A549 (cell line): ENCODE data around the gene PIGP. TPM values are rescaled to one million over a fixed set of nuclear protein-coding genes. Genes with fewer than 3 reads are reported as not detected.

Source experiments
- ATAC-seq, 2 experiments: fragments of 200-7000 bp in 1 of 2; fragments of >200 bp in 1 of 2; cut with Nextera tagmentation in 1 of 2; cut with Tn5 transposase in 1 of 2; 3 replicates each; pipeline versions ENCODE4 v1.8.0 to v1.9.1; 2018 to 2020; ENCODE audit warnings: mild to moderate bottlenecking in 1 of 2, moderate library complexity in 1 of 2
- CTCF ChIA-PET: fragments of 300-600 bp; sonication (Branson Sonifier 250); formaldehyde crosslinking; extraction: SDS; loops from one replicate; lab custom pipeline; 2021; ENCODE audit warnings: antibody characterized with exemption, inconsistent platforms; lab: Yijun Ruan, JAX
- POLR2A ChIA-PET: fragments of 350-600 bp; formaldehyde crosslinking; extraction: SDS; loops from one replicate; lab custom pipeline; 2021; ENCODE audit warnings: antibody characterized with exemption, inconsistent platforms; lab: Yijun Ruan, JAX
- DNase-seq, 2 experiments: peaks; one replicate each; pipeline versions ENCODE4 v3.0.0 to v3.0.0-alpha.2; 2011 to 2016; ENCODE audit warnings: low read depth in 1 of 2, low spot score in 1 of 2
- FAIRE-seq: peaks from 2 replicates; lab custom pipeline; 2011; peaks lifted over from hg19 to GRCh38; lab: Jason Lieb, UNC
- H3K27ac ChIP-seq, 2 experiments: fragments of >200 bp; sonication (Bioruptor Twin); formaldehyde crosslinking; 3 replicates each; pipeline ENCODE4 v1.5.1; 2016 to 2017
- H3K4me1 ChIP-seq: fragments of >200 bp; sonication (Bioruptor Twin); formaldehyde crosslinking; 3 replicates; pipeline ENCODE4 v1.6.1; 2016
- H3K4me2 ChIP-seq: fragments of >200 bp; sonication (Bioruptor Twin); formaldehyde crosslinking; 3 replicates; pipeline ENCODE4 v1.6.1; 2016
- H3K4me3 ChIP-seq: fragments of >200 bp; sonication (Bioruptor Twin); formaldehyde crosslinking; 3 replicates; pipeline ENCODE4 v1.5.1; 2016
- H3K9me3 ChIP-seq: fragments of >200 bp; sonication (Bioruptor Twin); formaldehyde crosslinking; 3 replicates; pipeline ENCODE4 v1.6.1; 2016
- BHLHE40 ChIP-seq: IDR thresholded peaks from 2 replicates; pipeline ENCODE4 v1.6.1; 2012; ENCODE audit warnings: low read depth, low read length, inconsistent platforms
- CBX2 ChIP-seq: fragments of 200-600 bp; sonication (generic); IDR thresholded peaks from 2 replicates; pipeline ENCODE4 v1.6.1; 2016; ENCODE audit warnings: low read depth, mild to moderate bottlenecking, borderline replicate concordance
- CBX8 ChIP-seq: fragments of 200-600 bp; sonication (generic); IDR thresholded peaks from 2 replicates; pipeline ENCODE4 v1.6.1; 2016
- CEBPB ChIP-seq, 2 experiments: fragments of >200 bp in 1 of 2; sonication (Bioruptor Twin) in 1 of 2; formaldehyde crosslinking in 1 of 2; IDR thresholded peaks; 2 replicates each; pipeline ENCODE4 v1.6.1; 2012 to 2016
- EHF ChIP-seq: fragments of 250-450 bp; sonication (Bioruptor Pico); IDR thresholded peaks from 2 replicates; pipeline ENCODE4 v1.5.0; 2020; ENCODE audit warnings: mild to moderate bottlenecking
- EHMT2 ChIP-seq: fragments of 200-600 bp; sonication (generic); IDR thresholded peaks from 2 replicates; pipeline ENCODE4 v1.6.1; 2016; ENCODE audit warnings: antibody characterized with exemption, low read depth, mild to moderate bottlenecking, moderate library complexity
- ESRRA ChIP-seq: fragments of 150-350 bp; IDR thresholded peaks from 2 replicates; pipeline ENCODE4 v1.6.1; 2014; ENCODE audit warnings: mild to moderate bottlenecking, low read length, borderline replicate concordance
- HEYL ChIP-seq: fragments of 250-450 bp; sonication (Bioruptor Pico); IDR thresholded peaks from 2 replicates; pipeline ENCODE4 v1.8.0; 2021; ENCODE audit warnings: mild to moderate bottlenecking, moderate library complexity
- HOXB13 ChIP-seq: fragments of 250-450 bp; sonication (Bioruptor Pico); IDR thresholded peaks from 2 replicates; pipeline ENCODE4 v1.5.0; 2020; ENCODE audit warnings: low read depth, mild to moderate bottlenecking, moderate library complexity
- HOXB5 ChIP-seq: fragments of 250-450 bp; sonication (Bioruptor Pico); IDR thresholded peaks from 2 replicates; pipeline ENCODE4 v1.5.0; 2020; ENCODE audit warnings: mild to moderate bottlenecking, moderate library complexity
- JUNB ChIP-seq: fragments of >200 bp; sonication (Bioruptor Twin); formaldehyde crosslinking; IDR thresholded peaks from 2 replicates; pipeline ENCODE4 v1.6.1; 2016
- KDM1A ChIP-seq: fragments of 200-600 bp; sonication (generic); IDR thresholded peaks from 2 replicates; pipeline ENCODE4 v1.6.1; 2016; ENCODE audit warnings: low read depth, mild to moderate bottlenecking
- MAFK ChIP-seq: fragments of 450-650 bp; IDR thresholded peaks from 2 replicates; pipeline ENCODE4 v1.6.1; 2014; ENCODE audit not compliant: partially characterized antibody
- NR3C1 ChIP-seq: fragments of >200 bp; sonication (Bioruptor Twin); formaldehyde crosslinking; IDR thresholded peaks from 3 replicates; pipeline ENCODE4 v1.6.1; 2017
- PHF8 ChIP-seq: fragments of 200-600 bp; sonication (generic); IDR thresholded peaks from 2 replicates; pipeline ENCODE4 v1.6.1; 2016; ENCODE audit warnings: low read depth, mild to moderate bottlenecking, antibody characterized with exemption, moderate library complexity, borderline replicate concordance
- POLR2A ChIP-seq: IDR thresholded peaks from 2 replicates; pipeline ENCODE4 v1.6.1; 2012; ENCODE audit warnings: mild to moderate bottlenecking, low read length
- REST ChIP-seq: fragments of 200-600 bp; sonication (generic); IDR thresholded peaks from 2 replicates; pipeline ENCODE4 v1.6.1; 2016; ENCODE audit warnings: antibody characterized with exemption, mild to moderate bottlenecking, moderate library complexity
- SREBF2 ChIP-seq: fragments of 450-650 bp; IDR thresholded peaks from 2 replicates; pipeline ENCODE4 v1.6.1; 2014; ENCODE audit warnings: mild to moderate bottlenecking, moderate library complexity
- TFCP2L1 ChIP-seq: fragments of 250-450 bp; sonication (Bioruptor Pico); IDR thresholded peaks from 2 replicates; pipeline ENCODE4 v1.5.0; 2021; ENCODE audit warnings: mild to moderate bottlenecking
- TP53 ChIP-seq: fragments of 250-450 bp; sonication (Bioruptor Pico); IDR thresholded peaks from 2 replicates; pipeline ENCODE4 v1.5.0; 2021; ENCODE audit warnings: mild to moderate bottlenecking, moderate library complexity
- ZC3H11A ChIP-seq: fragments of 450-650 bp; IDR thresholded peaks from 2 replicates; pipeline ENCODE4 v1.6.1; 2014; ENCODE audit warnings: antibody characterized with exemption, mild to moderate bottlenecking
- WGBS: methylation state at CpG from one replicate; pipeline ENCODE4 v1.1.6; 2017; ENCODE audit errors: missing lambda C conversion rate; 5-methylcytosine and 5-hydroxymethylcytosine counted together
- polyA plus RNA-seq, 4 experiments: library from polyadenylated mRNA; depleted of rRNA in 3 of 4; stranded (reverse); fragments of >200 nt; fragmentation: RNase III in 1 of 4; extraction: RNeasy Plus Mini Kit Qiagen cat#74134 plus additional on column Dnase treatment in 1 of 4; gene quantifications; 2 replicates in 3 of 4; 3 replicates in 1 of 4; pipeline ENCODE4 v1.2.3, GENCODE V29; 2011 to 2017
- TF ChIP-seq, protein P1 (sequence below): fragments of >200 bp; sonication (Bioruptor Twin); formaldehyde crosslinking; IDR thresholded peaks from 3 replicates; pipeline ENCODE4 v1.6.1; 2016
- TF ChIP-seq, protein P2 (sequence below): fragments of 250-450 bp; sonication (Bioruptor Pico); IDR thresholded peaks from 2 replicates; pipeline ENCODE4 v1.5.0; 2021; ENCODE audit warnings: mild to moderate bottlenecking, moderate library complexity, borderline replicate concordance

Gene PIGP
- polyA plus RNA-seq, 2 of the 4 experiments (the other 2 are of a cell fraction): 14.8 to 49.5 TPM

- Histone ChIP-seq H3K9me3 (no peaks in the 10 kb centered on the region), H3K4me3 (no peak overlapping the region), H3K4me2 (no peak overlapping the region), H3K27ac (no peak overlapping the region), H3K4me1 (peaks cover 15% of the 10 kb centered on the region)
- DNase-seq: no peak
- TF ChIP-seq CEBPB (IDR thresholded peaks at IDR 0.05): peak in 1 of 2 experiments; percentile 22; a peak in 2 of 4 replicates
- TF ChIP-seq, protein P1, sequence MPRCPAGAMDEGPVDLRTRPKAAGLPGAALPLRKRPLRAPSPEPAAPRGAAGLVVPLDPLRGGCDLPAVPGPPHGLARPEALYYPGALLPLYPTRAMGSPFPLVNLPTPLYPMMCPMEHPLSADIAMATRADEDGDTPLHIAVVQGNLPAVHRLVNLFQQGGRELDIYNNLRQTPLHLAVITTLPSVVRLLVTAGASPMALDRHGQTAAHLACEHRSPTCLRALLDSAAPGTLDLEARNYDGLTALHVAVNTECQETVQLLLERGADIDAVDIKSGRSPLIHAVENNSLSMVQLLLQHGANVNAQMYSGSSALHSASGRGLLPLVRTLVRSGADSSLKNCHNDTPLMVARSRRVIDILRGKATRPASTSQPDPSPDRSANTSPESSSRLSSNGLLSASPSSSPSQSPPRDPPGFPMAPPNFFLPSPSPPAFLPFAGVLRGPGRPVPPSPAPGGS: no peak
- POLR2A ChIA-PET: no interaction called here
- no peak for ATAC-seq
- CTCF ChIA-PET: interaction anchor here (0.7 to 4.6 kb wide), 5 partner anchors 71 to 107 kb away, joined by 3 to 38 read pairs (median 3); no protein-coding TSS in a partner anchor
- FAIRE-seq: no peak
Measured at GRCh38 chr21:37082856-37083528, 10.1 kb upstream of the PIGP start.

GRCh38 chr21:37082375-37082774 lies 9.5 kb upstream of the PIGP start:
- CTCF ChIA-PET: interaction anchor here (0.6 to 1.6 kb wide), 5 partner anchors 10 to 106 kb away, joined by 3 to 4 read pairs (median 3); no protein-coding TSS in a partner anchor
- POLR2A ChIA-PET: no interaction called here
- Histone ChIP-seq H3K4me2 (no peak overlapping the region), H3K27ac (no peak overlapping the region), H3K4me1 (peaks cover 13% of the 10 kb centered on the region), H3K4me3 (no peak overlapping the region), H3K9me3 (no peaks in the 10 kb centered on the region)
- ATAC-seq (no peak), DNase-seq (no peak), FAIRE-seq (no peak)
- WGBS: 90% methylated on average over 1 of the region's 1 CpG
- TF ChIP-seq KDM1A (no peak), HOXB13 (no peak), ESRRA (no peak), TFCP2L1 (CRISPR knock-in tag) (no peak), POLR2A (no peak), HEYL (no peak), EHF (CRISPR knock-in tag) (no peak), REST (no peak), SREBF2 (no peak)

DNA sequence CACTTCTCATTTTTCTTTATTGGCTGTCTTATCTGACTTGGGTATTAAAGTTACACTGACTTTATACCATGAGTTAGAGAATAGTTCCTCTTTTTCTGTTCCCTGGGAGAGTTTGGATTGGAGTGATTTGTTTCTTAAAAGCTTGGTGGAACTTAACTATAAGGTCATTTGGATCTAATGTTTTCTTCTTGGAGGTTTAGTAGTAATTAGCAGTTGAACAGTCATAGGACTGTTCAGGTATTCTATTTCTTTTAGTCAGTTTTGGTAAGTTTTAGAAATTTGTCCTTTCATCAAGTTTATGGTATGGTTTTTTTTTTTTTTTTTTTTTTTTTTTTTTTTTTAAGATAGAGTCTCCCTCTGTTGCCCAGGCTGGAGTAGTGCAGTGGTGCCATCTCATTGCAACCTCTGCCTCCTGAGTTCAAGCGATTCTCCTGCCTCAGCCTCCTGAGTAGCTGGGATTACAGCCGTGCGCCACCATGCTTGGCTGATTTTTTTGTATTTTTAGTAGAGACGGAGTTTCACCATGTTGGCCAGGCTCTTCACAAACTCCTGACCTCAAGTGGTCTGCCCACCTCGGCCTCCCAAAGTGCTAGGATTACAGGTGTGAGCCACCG lies 6.4 kb upstream of the PIGP start:
- WGBS: 62% methylated on average over 6 of the region's 6 CpGs
- no peak for TF ChIP-seq JUNB
- no peak for TF ChIP-seq NR3C1
- no peak for TF ChIP-seq CBX8
- TF ChIP-seq BHLHE40: no peak
- no peak for TF ChIP-seq MAFK
- no peak for TF ChIP-seq POLR2A
- TF ChIP-seq, protein P2, sequence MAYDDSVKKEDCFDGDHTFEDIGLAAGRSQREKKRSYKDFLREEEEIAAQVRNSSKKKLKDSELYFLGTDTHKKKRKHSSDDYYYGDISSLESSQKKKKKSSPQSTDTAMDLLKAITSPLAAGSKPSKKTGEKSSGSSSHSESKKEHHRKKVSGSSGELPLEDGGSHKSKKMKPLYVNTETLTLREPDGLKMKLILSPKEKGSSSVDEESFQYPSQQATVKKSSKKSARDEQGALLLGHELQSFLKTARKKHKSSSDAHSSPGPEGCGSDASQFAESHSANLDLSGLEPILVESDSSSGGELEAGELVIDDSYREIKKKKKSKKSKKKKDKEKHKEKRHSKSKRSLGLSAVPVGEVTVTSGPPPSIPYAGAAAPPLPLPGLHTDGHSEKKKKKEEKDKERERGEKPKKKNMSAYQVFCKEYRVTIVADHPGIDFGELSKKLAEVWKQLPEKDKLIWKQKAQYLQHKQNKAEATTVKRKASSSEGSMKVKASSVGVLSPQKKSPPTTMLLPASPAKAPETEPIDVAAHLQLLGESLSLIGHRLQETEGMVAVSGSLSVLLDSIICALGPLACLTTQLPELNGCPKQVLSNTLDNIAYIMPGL (CRISPR knock-in tag): no peak
- TF ChIP-seq CBX2: no peak
- no peak for TF ChIP-seq ZC3H11A
- no peak for TF ChIP-seq ESRRA
- no peak for TF ChIP-seq REST
- no peak for TF ChIP-seq TP53 (CRISPR knock-in tag)
- no peak for TF ChIP-seq PHF8
- TF ChIP-seq HOXB5: no peak
- TF ChIP-seq EHMT2: no peak

More for the DNA sequence above, 6.4 kb upstream of the PIGP start:
- no peak for ATAC-seq
- ChIA-PET POLR2A (no interaction called here), CTCF (interaction anchor here (0.6 to 1.2 kb wide), 2 partner anchors 8 to 427 kb away, joined by 3 read pairs; no protein-coding TSS in a partner anchor)
- Histone ChIP-seq H3K4me1 (peaks cover 5% of the 10 kb centered on the region; the same call in 2 of the 3 replicates), H3K4me2 (no peak overlapping the region), H3K9me3 (no peaks in the 10 kb centered on the region), H3K27ac (no peak overlapping the region), H3K4me3 (no peak overlapping the region)
- DNase-seq: no peak
- FAIRE-seq: no peak
